Measurements from ENCODE around the gene NUBPL.

DNA sequence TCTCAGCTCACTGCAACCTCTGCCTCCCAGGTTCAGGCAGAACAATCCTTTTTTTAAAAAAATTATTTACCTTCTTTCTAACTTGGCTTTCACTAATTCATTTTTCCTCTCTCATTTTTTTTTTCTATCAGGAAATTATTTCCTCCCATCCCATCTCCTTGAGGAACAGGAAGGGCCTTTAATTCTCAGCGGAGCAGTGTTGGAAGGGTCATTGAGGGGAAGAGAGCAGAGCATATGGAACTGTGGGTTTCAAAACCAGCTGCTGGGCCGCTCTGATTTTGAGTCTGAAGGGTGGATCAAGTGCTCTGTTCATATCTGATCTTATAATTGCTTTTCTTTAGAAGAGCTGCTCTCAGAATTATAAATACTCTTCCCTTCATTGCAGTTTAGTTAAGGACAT is 29.0 kb downstream of the NUBPL start:
- TF ChIP-seq, protein P1, sequence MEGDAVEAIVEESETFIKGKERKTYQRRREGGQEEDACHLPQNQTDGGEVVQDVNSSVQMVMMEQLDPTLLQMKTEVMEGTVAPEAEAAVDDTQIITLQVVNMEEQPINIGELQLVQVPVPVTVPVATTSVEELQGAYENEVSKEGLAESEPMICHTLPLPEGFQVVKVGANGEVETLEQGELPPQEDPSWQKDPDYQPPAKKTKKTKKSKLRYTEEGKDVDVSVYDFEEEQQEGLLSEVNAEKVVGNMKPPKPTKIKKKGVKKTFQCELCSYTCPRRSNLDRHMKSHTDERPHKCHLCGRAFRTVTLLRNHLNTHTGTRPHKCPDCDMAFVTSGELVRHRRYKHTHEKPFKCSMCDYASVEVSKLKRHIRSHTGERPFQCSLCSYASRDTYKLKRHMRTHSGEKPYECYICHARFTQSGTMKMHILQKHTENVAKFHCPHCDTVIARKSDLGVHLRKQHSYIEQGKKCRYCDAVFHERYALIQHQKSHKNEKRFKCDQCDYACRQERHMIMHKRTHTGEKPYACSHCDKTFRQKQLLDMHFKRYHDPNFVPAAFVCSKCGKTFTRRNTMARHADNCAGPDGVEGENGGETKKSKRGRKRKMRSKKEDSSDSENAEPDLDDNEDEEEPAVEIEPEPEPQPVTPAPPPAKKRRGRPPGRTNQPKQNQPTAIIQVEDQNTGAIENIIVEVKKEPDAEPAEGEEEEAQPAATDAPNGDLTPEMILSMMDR (IDR thresholded peaks at IDR 0.05) = no peak
- TF ChIP-seq POLR2A (IDR thresholded peaks at IDR 0.05) = no peak
- no peak for TF ChIP-seq POLR2AphosphoS5 (IDR thresholded peaks at IDR 0.05)
